AG09309 (cell line): ENCODE results near the gene SUGCT.

Experiments
- DNase-seq: peaks from one replicate; pipeline ENCODE4 v3.0.0-alpha.2; 2010; ENCODE audit warnings: low read depth
- H3K4me3 ChIP-seq: 2 replicates; pipeline ENCODE4 v1.5.1; 2011; ENCODE audit warnings: mild to moderate bottlenecking, low read depth, low read length, moderate library complexity; ENCODE audit not compliant: control insufficient read depth
- TF ChIP-seq, protein P1 (sequence below): IDR thresholded peaks from 2 replicates; pipeline ENCODE4 v1.5.1; 2011; ENCODE audit warnings: mild to moderate bottlenecking, low read depth, low read length, inconsistent platforms; ENCODE audit not compliant: insufficient read depth, control insufficient read depth; ENCODE audit errors: missing control alignments

The SUGCT gene

DNA sequence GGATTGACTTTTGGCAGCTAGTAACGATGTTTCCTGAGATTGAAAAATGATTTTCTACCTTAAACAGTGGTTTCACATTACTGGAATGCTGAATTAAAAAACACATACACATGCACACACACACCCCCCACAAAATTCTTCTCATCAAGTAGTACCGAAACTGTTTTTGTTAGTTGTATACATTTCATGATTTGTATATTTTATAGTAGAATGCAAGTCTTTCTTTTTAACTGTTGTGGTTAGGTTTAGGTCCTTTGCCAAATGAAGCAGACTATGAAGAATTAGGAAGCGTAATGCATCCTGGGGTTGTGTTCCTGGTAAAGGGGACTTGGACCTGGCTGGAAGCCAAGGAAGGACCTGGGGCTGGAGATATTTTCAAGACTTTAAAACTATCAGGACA lies 505.8 kb downstream of the SUGCT start:
- no peak overlapping the region for H3K4me3 ChIP-seq
- no peak for DNase-seq
- TF ChIP-seq, protein P1, sequence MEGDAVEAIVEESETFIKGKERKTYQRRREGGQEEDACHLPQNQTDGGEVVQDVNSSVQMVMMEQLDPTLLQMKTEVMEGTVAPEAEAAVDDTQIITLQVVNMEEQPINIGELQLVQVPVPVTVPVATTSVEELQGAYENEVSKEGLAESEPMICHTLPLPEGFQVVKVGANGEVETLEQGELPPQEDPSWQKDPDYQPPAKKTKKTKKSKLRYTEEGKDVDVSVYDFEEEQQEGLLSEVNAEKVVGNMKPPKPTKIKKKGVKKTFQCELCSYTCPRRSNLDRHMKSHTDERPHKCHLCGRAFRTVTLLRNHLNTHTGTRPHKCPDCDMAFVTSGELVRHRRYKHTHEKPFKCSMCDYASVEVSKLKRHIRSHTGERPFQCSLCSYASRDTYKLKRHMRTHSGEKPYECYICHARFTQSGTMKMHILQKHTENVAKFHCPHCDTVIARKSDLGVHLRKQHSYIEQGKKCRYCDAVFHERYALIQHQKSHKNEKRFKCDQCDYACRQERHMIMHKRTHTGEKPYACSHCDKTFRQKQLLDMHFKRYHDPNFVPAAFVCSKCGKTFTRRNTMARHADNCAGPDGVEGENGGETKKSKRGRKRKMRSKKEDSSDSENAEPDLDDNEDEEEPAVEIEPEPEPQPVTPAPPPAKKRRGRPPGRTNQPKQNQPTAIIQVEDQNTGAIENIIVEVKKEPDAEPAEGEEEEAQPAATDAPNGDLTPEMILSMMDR = no peak

DNA sequence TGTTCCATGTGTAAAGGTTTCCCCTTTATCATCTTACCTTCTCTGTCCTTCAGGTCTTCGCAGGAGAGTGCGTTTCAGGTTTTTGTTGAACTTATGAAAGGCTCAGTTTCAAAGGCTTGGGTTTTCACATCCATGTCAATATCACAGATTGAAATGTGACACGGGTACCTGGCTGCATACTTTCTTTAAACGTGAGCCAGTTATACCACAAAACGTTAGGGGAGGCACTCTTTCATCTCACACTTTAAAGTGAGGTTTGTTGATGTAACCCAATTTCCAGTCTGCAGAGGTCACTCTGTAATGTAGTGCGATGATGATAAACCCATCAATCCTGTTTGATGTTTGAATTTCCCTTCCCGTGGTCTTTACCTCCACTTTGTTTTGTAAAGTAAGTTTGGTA lies 506.9 kb downstream of the SUGCT start:
- TF ChIP-seq, protein P1 = no peak
- no peak for DNase-seq
- H3K4me3 ChIP-seq = no peak overlapping the region

DNA sequence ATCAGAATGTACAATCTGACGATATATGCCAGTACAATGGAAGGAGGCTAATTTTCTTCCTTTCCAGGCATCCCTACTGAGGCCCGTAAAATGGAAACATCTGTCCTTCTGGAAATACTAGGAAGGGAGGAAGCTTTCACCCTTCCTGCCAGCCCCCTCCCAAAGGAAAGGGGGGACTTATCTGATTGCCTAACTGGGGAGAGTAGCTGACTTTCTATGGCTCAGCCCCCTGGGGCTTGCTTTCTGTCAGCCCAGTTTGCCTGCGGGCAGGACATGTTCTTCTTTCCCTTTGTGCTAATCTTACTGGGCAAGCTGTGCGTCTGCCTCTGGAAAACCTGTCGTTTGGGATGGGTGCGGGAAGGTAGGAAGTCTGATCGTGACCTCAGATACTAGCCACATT lies 508.9 kb downstream of the SUGCT start:
- DNase-seq = no peak
- no peak overlapping the region for H3K4me3 ChIP-seq
- TF ChIP-seq, protein P1 = no peak

DNA sequence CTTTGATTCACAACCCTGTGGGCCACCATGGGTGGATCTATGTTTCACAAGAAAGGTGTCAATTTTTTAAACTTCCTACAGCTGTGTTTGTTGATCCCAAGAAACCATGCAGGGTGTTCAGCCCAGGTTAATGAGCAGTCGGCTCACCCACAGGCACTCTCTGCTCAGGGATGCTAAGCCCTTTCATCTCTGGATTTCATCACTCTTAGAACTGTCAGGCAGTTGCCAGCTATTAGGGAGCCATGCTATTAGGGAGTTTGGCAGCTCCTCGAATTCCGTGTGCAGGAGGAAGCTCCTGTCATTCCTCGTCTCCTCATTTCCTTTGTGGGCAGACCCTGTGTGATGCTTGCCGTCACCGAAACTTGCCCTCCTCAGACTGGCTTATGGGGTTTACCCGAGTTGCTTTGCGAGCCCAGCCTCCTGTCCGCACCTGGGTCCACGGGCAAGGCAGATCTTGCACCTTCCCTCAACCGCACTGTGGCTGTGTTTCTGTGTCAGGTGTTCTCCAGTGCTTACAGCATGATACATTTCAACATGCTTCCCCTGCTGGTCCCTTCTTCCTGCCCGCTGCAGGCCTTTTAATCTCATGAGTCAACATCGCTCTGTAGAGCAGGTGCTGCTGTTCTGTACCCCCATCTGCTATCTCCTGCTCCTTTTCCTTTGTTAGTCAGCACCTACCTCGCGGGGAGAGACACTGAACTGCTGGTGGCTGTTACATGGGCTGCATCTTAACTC lies 509.8 kb downstream of the SUGCT start:
- DNase-seq = no peak
- TF ChIP-seq, protein P1 = no peak
- H3K4me3 ChIP-seq = no peak overlapping the region

DNA sequence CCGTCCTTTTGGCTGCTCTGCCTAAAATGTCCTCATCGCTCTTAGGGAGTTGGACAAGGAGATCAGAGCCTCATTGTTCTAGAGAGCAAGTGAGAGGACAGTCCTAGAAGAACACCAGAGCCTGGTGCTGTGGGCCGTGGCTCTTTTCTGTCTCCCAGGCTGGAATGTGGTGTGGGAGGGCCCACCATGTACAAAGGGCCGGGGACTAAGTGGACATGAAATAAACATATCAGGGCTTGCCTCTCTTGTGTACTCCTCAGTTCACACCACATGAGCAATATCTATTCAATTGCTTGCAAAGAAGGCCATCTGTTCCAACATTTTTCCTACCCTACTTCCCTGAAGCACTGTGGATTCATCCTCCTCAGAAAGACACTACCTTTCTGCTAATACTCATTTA lies 510.4 kb downstream of the SUGCT start:
- TF ChIP-seq, protein P1 = no peak
- no peak for DNase-seq
- no peak overlapping the region for H3K4me3 ChIP-seq

DNA sequence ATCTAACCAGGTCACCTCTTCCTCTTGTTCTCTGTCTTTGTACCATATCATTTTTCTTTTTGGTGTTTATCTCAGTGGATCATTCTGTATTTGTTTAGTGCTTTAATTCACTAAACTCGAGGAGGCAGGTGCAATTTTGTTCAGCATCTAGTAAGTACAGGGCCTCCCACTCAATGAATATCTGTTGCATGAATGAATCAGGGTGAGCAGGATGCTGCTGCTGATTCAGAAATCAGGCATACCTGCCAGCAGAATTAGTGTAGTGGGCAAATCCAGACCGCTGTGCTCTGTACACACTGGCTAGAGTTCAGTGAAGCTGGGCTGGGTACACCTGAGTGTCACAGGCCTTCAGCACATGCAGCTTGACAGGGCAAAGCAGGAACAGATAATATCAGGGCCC lies 511.9 kb downstream of the SUGCT start:
- H3K4me3 ChIP-seq = no peak overlapping the region
- no peak for DNase-seq
- TF ChIP-seq, protein P1 = no peak
